ENCODE measurements around the gene MRPS34. TPM values are rescaled to one million over a fixed set of nuclear protein-coding genes. Genes with fewer than 3 reads are reported as not detected.

The MRPS34 gene
- total RNA-seq, 1 experiment from 2014 or later: 132 TPM

- DNase-seq (ENCODE audit: low read depth in 1 of 2, low spot score in 2 of 2): peak in 1 of 2 experiments; percentile 33
- Histone ChIP-seq H3K4me1 (replicated peaks) (peaks cover 17% of the 10 kb centered on the region), H3K27ac (no peak overlapping the region), H3K9me3 (replicated peaks) (no peaks in the 10 kb centered on the region), H3K36me3 (peaks cover 62% of the 10 kb centered on the region), H3K4me3 (peak overlapping the region; percentile 98), H3K27me3 (replicated peaks) (no peaks in the 10 kb centered on the region)
These were observed 8.9 kb upstream of the MRPS34 start for GRCh38 chr16:1781758-1782407.

GRCh38 chr16:1781254-1781653, 8.3 kb upstream of the MRPS34 start:
- no peak for DNase-seq (ENCODE audit: low read depth in 1 of 2, low spot score in 2 of 2)
- no peaks in the 10 kb centered on the region for H3K9me3 ChIP-seq (replicated peaks)
- peaks cover 61% of the 10 kb centered on the region for H3K36me3 ChIP-seq
- H3K4me1 ChIP-seq (replicated peaks): peaks cover 17% of the 10 kb centered on the region
- no peak overlapping the region for H3K27ac ChIP-seq
- peak overlapping the region; percentile 98 for H3K4me3 ChIP-seq
- H3K27me3 ChIP-seq (replicated peaks): no peaks in the 10 kb centered on the region

- peaks cover 60% of the 10 kb centered on the region for H3K36me3 ChIP-seq
- H3K4me1 ChIP-seq (replicated peaks): peaks cover 17% of the 10 kb centered on the region
- H3K9me3 ChIP-seq (replicated peaks): no peaks in the 10 kb centered on the region
- no peak overlapping the region for H3K27ac ChIP-seq
- H3K27me3 ChIP-seq (replicated peaks): no peaks in the 10 kb centered on the region
- no peak overlapping the region for H3K4me3 ChIP-seq
- no peak for DNase-seq (ENCODE audit: low read depth in 1 of 2, low spot score in 2 of 2)
These were observed 7.7 kb upstream of the MRPS34 start for GRCh38 chr16:1780677-1781072.

- Histone ChIP-seq H3K4me3 (no peak overlapping the region), H3K27ac (no peak overlapping the region), H3K36me3 (peaks cover 62% of the 10 kb centered on the region), H3K9me3 (replicated peaks) (no peaks in the 10 kb centered on the region), H3K4me1 (replicated peaks) (peaks cover 17% of the 10 kb centered on the region), H3K27me3 (replicated peaks) (no peaks in the 10 kb centered on the region)
- DNase-seq (ENCODE audit: low read depth in 1 of 2, low spot score in 2 of 2): no peak
These were observed 7.1 kb upstream of the MRPS34 start for GRCh38 chr16:1779741-1780676.

- Histone ChIP-seq H3K4me1 (replicated peaks) (peaks cover 19% of the 10 kb centered on the region), H3K4me3 (no peak overlapping the region), H3K36me3 (peaks cover 66% of the 10 kb centered on the region), H3K27ac (no peak overlapping the region), H3K9me3 (replicated peaks) (no peaks in the 10 kb centered on the region), H3K27me3 (replicated peaks) (no peaks in the 10 kb centered on the region)
- no peak for DNase-seq (ENCODE audit: low read depth in 1 of 2, low spot score in 2 of 2)
These were observed 6.3 kb upstream of the MRPS34 start for GRCh38 chr16:1779234-1779701.

GRCh38 chr16:1778200-1779179, 5.6 kb upstream of the MRPS34 start:
- no peak for DNase-seq (ENCODE audit: low read depth in 1 of 2, low spot score in 2 of 2)
- H3K9me3 ChIP-seq (replicated peaks): no peaks in the 10 kb centered on the region
- H3K27ac ChIP-seq: no peak overlapping the region
- no peaks in the 10 kb centered on the region for H3K27me3 ChIP-seq (replicated peaks)
- H3K36me3 ChIP-seq: peaks cover 67% of the 10 kb centered on the region
- H3K4me1 ChIP-seq (replicated peaks): peaks cover 21% of the 10 kb centered on the region
- no peak overlapping the region for H3K4me3 ChIP-seq

GRCh38 chr16:1777375-1778199, 4.7 kb upstream of the MRPS34 start:
- H3K36me3 ChIP-seq: peaks cover 69% of the 10 kb centered on the region
- no peak overlapping the region for H3K27ac ChIP-seq
- H3K4me1 ChIP-seq (replicated peaks): peaks cover 21% of the 10 kb centered on the region
- DNase-seq (ENCODE audit: low read depth in 1 of 2, low spot score in 2 of 2): no peak
- H3K27me3 ChIP-seq (replicated peaks): no peaks in the 10 kb centered on the region
- H3K4me3 ChIP-seq: no peak overlapping the region
- peaks cover 3% of the 10 kb centered on the region for H3K9me3 ChIP-seq (replicated peaks)

- Histone ChIP-seq H3K4me1 (replicated peaks) (peaks cover 23% of the 10 kb centered on the region), H3K36me3 (peaks cover 71% of the 10 kb centered on the region), H3K4me3 (no peak overlapping the region), H3K27me3 (replicated peaks) (no peaks in the 10 kb centered on the region), H3K27ac (no peak overlapping the region), H3K9me3 (replicated peaks) (peaks cover 4% of the 10 kb centered on the region)
- DNase-seq (ENCODE audit: low read depth in 1 of 2, low spot score in 2 of 2): no peak
These were observed 4.0 kb upstream of the MRPS34 start for GRCh38 chr16:1776991-1777374.

GRCh38 chr16:1776672-1776955, 3.7 kb upstream of the MRPS34 start:
- H3K4me3 ChIP-seq: no peak overlapping the region
- peaks cover 70% of the 10 kb centered on the region for H3K36me3 ChIP-seq
- no peaks in the 10 kb centered on the region for H3K27me3 ChIP-seq (replicated peaks)
- peaks cover 22% of the 10 kb centered on the region for H3K4me1 ChIP-seq (replicated peaks)
- H3K27ac ChIP-seq: no peak overlapping the region
- peaks cover 4% of the 10 kb centered on the region for H3K9me3 ChIP-seq (replicated peaks)
- DNase-seq (ENCODE audit: low read depth in 1 of 2, low spot score in 2 of 2): no peak

GRCh38 chr16:1775846-1776671, 3.1 kb upstream of the MRPS34 start:
- Histone ChIP-seq H3K9me3 (replicated peaks) (peaks cover 4% of the 10 kb centered on the region), H3K4me3 (no peak overlapping the region), H3K27me3 (replicated peaks) (no peaks in the 10 kb centered on the region), H3K27ac (no peak overlapping the region), H3K4me1 (replicated peaks) (peaks cover 21% of the 10 kb centered on the region), H3K36me3 (peaks cover 73% of the 10 kb centered on the region)
- DNase-seq (ENCODE audit: low read depth in 1 of 2, low spot score in 2 of 2): no peak

GRCh38 chr16:1775006-1775845, 2.3 kb upstream of the MRPS34 start:
- H3K27me3 ChIP-seq (replicated peaks): no peaks in the 10 kb centered on the region
- H3K9me3 ChIP-seq (replicated peaks): peaks cover 4% of the 10 kb centered on the region
- H3K36me3 ChIP-seq: peaks cover 81% of the 10 kb centered on the region
- no peak overlapping the region for H3K4me3 ChIP-seq
- DNase-seq (ENCODE audit: low read depth in 1 of 2, low spot score in 2 of 2): no peak
- H3K4me1 ChIP-seq (replicated peaks): peaks cover 29% of the 10 kb centered on the region
- no peak overlapping the region for H3K27ac ChIP-seq

- no peak for DNase-seq (ENCODE audit: low read depth in 1 of 2, low spot score in 2 of 2)
- Histone ChIP-seq H3K9me3 (replicated peaks) (peaks cover 4% of the 10 kb centered on the region), H3K4me3 (peak overlapping the region; percentile 98), H3K27ac (no peak overlapping the region), H3K27me3 (replicated peaks) (no peaks in the 10 kb centered on the region), H3K36me3 (peaks cover 82% of the 10 kb centered on the region), H3K4me1 (replicated peaks) (peaks cover 30% of the 10 kb centered on the region)
These were observed 1.5 kb upstream of the MRPS34 start for GRCh38 chr16:1774448-1774780.
